H54 (cell line): Measurements from ENCODE around the gene SAP30L.

ENCODE experiments used
- DNase-seq: peaks from one replicate; pipeline ENCODE4 v3.0.0; 2011; ENCODE audit warnings: low spot score, mixed read lengths; ENCODE audit not compliant: insufficient read length
- FAIRE-seq: peaks from 3 replicates; lab custom pipeline; 2011; peaks lifted over from hg19 to GRCh38; lab: Jason Lieb, UNC
- POLR2A ChIP-seq: IDR thresholded peaks from 2 replicates; pipeline ENCODE4 v1.6.1; 2011; ENCODE audit warnings: low read depth, mild to moderate bottlenecking, low read length

Gene SAP30L

DNA sequence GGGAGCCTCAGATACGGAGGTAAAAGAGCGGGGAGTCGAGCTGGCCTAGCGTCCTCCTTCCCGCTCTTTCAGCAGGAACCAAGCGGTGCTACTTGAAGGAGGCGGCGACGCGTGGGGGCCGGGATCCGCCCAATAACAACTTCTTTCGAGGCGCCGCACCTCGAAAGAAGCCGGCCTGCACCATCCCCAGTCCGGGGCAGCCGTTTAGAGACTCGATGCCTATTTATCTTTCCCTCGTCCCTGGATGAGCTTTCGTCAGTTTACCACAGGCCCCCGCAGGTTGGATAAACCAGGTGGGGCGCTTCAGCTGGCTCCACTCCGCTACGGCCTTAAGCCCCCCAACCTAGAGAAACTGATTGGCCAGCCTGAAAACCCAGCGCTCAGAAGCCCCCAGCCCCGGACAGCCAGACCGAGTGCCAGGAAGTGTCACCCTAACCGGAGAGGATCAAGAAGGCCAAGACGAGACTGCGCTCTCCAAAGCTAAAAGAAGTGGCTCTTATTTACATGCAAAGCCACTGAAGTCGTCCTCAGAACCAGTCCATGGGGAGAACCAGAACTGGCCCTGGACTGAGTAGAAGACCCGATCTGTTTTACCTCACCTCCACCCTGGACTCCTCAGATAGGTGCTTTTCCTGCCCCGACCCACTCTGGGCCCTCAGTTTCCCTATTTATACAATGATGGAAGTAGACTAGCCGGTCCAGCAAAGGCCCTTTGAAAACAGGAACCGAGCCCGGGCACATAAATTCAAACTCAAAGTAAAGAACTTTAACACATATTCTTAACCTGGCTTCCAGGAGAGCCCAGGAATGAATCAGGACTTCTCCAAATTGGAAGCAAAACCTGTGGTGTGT is 30.8 kb downstream of the SAP30L start:
- DNase-seq (no peak), FAIRE-seq (no peak)
- no peak for TF ChIP-seq POLR2A

DNA sequence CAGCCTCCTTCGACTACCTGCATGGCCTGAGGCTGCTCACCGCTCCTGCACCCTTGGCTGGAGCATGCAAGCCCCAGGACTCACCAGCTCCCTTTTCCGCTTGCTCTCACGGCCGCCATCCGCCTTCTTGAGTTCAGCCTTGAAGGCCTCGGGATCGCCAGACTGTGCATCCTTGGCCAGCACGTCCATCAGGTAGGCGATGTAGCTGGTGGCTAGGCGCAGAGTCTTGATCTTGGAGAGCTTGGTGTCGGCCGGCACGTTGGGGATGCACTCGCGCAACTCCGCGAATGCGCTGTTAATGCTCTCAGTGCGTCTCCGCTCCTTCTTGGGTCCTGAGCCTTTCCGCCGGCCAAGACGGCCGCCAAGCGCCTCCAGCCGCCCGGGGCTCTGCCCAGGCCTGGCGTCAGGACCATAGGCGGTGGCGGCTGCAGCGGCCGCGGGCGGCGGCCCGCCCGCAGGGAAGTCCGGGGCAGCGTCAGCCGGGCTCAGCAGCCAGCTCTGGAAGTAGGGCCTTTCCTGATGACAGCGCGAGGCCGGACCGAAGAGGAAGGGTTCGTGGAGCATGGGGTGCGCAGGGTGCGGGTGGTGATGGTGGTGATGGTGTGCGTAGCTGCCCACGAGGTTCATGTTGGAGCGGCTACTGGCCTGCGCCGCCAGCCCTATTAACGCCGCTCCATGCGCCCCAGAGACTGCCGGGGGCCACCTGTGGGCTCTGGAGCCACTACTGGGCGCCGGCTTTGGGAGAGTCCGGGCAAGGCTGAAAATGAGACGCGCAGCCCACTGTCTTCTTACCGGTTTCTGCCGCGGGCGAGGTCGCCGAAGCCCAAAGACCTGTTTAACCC is 31.8 kb downstream of the SAP30L start:
- FAIRE-seq, result no peak
- TF ChIP-seq POLR2A, result no peak
- no peak for DNase-seq

DNA sequence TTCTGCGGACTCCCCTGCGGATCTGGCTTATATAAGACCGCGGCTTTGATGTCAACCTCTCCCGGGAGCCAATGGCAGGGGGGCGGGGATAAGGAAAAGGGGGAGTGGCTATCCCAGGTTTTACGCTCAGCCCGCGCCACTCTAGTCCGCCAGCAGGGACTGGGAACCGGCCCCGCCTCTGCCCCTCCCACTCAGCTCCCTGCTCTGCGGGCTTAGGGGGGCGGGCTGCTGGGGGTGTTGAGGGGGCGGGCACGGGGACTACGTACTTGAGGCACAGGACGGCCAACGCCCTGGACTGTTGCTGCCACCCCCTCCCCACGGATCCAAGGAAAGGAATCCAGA is 32.4 kb downstream of the SAP30L start, which contains the start of gene HAND1:
Gene HAND1, minus strand, starts transcription at position 4 of the 342 bp plus-strand sequence. CDS start 219 bp downstream, outside the sequence.
- no peak for FAIRE-seq
- no peak for TF ChIP-seq POLR2A

DNA sequence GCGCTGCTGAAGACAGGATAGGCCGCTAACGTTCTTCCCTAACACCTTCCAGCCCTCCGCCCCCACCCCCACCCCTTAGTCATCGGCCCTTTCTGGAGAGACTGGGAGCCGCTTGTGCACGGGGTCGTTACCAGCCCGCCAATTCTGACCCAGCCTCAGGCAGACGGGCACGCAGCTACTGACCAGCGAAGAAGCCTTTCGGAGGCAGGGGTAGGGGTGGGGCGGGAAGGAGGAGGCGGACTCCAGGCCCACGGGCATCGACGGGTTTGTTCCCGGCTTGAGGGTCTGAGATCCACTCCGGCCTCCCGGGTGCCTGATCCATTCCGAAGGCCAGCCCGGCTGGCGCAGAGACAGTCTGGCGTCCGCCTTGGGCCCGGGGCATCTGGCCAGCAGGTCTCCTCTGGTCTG is 33.0 kb downstream of the SAP30L start:
- no peak for DNase-seq
- TF ChIP-seq POLR2A, result no peak
- FAIRE-seq, result no peak

More for the DNA sequence above, 32.4 kb downstream of the SAP30L start, which contains the start of gene HAND1:
- peak; percentile 45 for DNase-seq

DNA sequence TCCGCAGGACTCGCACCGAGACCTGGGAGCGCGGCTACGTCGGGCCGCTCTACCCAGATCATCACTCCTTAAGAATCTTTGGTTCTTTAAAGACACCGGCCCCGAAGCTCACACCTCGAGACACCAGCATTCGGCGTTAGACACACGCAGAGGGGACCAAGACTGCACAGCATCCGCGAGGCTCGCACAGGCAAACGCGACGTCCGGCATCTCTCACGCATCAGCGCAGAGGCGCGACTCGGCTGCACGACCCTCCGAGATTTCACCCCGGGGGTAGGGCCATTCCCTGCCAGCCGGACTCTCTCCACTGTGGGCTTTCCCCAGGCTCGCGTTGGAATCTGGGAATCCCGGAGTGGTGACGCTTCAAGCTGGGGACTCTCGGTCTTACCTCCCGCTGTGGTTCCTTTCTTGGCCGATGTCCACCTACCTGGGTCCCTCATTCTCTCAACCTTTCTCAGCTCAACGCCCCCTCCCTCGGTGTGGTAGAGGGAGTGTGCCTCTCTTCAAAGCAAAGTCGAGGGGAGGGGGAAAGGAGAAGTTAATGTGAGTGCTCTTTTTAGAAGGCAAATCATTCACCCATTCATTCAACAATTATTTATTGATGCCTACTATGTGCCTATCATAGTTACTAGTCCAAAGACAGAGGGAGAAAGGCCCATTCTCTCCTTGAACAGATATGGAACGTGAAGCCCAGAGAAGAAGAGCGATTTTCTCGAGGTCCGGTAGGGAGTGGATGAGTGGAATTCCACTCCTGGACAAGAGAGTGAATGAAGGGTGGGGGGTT is 33.6 kb downstream of the SAP30L start:
- no peak for DNase-seq
- no peak for TF ChIP-seq POLR2A
- no peak for FAIRE-seq

DNA sequence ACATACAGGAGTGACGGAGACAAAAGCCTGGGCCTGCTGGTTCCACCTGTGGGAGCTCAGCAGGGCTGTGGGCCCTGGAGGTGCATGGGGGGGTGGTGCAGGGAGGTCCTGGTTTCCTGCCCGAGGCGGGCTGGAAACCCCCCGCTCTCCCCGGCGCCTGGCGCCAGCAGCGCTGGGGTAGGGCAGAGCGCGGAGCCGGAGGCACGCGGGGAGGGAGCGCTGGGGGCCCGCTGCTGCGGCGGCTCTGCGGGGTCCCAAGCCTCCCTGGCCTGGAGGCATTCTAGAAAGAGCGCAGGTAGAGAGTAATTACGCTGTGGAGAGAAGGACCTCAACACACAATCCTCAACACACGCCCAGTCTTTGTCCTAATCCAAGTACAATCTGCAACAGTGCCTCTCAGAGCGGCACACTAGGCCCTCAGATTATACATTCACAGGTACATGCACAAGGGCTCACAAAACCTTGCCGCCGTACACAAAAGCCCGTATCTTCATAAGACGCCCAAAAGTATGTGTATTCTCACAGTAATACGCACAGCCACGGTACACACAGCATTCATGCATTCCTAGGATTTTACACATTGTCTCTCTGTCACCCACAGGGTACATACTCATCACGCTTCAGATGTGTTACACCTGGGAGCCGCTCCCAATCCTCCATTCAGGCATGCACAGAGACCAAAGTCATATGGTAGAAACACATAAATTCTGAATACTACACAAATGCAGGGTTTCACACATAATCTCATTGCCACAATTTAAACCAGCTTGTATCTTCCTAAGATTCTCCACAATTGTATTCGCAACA is 34.4 kb downstream of the SAP30L start:
- FAIRE-seq, result no peak
- TF ChIP-seq POLR2A, result no peak
- DNase-seq, result no peak

DNA sequence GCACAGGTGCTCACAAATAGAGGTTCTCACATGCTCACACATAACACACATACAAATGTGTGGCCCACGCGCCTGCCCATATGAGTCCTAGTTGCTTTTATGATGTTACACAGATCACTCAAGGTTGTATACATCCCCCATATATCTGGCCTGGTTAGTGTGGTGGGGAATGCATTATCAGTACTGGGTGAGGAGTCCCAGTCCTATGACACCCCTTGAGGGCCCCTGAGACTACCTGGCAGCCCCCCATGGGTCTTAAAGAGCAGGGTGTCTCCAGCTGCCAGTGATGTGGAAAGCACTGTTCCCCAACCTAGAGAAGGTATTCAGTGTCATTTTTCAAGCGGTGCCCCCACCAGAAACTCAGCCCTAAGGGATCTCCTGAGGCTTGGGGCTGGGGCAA is 35.0 kb downstream of the SAP30L start:
- no peak for TF ChIP-seq POLR2A
- DNase-seq, result no peak
- no peak for FAIRE-seq

DNA sequence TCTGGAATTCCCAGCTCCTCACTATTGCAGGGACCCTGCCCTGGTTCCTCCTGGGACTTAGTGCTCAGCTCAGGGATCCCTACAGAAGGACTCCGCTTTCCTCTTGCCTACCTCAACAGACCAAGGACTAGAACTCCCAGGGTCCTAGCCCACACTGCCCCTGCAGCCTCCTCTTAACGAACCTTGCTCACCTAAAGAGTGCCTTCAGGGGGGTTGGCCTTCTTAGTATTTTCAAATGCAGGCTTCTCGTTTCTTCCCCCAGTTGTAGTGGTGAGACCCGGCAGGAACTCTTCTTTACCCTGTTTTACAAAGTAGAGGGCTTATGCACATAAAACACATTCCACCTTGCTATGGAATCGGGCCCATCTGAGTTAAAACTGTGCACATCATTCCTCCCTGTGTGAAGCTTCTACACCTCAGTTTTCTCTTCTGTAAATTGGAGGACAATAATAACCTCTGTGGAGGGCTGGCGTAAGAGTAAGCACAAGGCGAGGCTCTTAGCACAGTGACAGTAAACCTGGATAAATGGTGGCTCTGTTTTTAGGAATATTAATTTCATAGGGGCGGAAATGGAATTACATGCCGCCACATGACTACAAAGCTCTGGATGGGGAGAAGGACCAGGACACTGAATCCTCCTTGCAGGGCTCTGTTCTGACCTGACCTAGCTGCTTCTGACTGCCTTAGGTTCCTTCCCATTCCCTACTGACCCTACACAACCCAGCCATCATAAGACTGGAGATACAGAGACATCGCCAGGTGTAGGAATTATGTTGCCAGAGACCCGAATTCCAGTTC is 36.0 kb downstream of the SAP30L start:
- DNase-seq, result no peak
- FAIRE-seq, result no peak

DNA sequence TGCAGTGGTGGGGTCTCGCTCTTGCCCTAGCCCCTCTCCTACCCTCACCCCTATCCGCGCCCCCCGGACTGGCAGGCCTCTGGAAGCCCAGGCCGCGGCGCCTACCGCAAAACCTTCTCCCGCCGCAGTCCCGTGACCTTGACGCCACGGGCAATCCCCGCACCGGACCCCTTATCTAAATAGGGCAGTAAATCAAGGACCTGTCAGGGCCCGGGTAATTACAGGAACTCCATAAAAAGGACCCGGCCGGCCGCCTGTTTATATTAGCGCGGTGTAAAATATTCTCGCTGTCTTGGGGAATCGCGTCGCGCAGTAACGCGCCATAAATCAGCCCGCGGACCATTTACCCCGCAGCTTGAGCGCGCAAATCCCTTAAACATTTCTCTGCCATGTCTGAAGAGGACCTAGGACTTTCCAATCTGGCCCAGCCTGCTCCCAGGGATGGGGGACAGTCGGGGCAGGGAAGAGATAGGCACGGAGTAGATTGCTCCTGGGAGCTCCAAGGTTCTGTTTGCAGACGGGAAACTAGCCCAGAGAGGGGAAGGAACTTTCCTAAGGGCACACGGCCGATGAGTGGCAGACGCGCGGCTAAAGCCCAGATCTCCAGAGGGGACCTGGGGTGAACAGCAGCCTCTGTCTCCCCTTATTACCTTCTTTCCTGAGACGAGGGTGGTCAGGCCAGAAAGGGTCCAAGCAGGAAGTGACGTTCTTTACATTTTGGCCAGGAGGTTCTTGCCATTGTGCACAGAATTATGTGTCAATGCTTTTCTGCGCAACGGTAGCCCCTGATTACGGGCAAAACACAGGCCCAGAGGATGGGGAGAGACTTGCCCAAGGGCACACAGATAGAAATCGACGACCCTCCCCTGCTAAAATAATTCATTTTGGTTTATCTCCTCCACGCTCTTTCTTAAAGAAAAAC is 37.0 kb downstream of the SAP30L start:
- FAIRE-seq (no peak), DNase-seq (no peak)

More for the DNA sequence above, 36.0 kb downstream of the SAP30L start:
- no peak for TF ChIP-seq POLR2A

DNA sequence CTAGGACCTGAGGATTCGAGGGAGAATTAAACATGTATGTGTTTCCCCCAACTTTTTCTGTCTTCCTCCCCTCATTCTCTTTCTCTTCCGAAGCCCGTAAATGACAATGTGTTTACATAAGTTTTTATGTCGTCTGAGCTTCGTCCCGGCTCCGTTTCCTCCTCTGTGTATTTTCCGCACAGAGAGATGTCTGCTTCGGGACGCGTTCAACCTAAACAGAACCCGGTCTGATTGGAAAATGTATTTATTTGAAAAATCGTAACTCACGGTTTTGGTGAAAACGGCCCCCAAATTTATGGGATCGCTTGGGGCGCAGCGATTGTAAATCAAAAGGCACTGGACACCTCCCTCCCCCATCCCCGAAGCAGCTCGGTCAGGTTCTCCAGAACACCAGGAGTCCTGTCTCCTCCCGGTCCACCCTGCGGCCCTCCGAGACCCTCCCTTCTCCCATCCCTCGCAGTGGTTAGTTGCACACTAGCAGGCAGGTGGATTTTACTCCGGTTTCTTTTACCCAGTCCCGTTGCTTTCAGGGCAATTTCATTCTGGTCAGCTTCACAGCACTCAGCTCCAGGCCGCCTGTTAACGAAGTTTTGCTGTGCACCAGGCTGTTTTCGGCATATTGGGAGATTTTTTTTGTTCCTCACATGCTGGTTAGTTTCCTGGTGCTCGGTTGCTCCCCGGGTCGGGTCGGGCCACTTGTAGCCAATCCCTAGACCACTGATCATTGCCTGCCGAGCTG is 38.0 kb downstream of the SAP30L start:
- no peak for FAIRE-seq
- no peak for DNase-seq
- no peak for TF ChIP-seq POLR2A

More for the DNA sequence above, 37.0 kb downstream of the SAP30L start:
- TF ChIP-seq POLR2A, result no peak
